GM21381 (cell line): ENCODE results near the gene ZFYVE28.

Source experiments
- ATAC-seq: cut with Tn5 transposase; IDR thresholded peaks from one replicate; pipeline ENCODE4 v1.9.1; 2021; ENCODE audit warnings: mild to moderate bottlenecking, moderate library complexity; ENCODE audit not compliant: unreplicated experiment

Gene ZFYVE28

GRCh38 chr4:2306773-2307410 is 111.6 kb downstream of the ZFYVE28 start:
- ATAC-seq, result no peak

- ATAC-seq, result no peak
These were observed 112.5 kb downstream of the ZFYVE28 start for GRCh38 chr4:2305766-2306501.

GRCh38 chr4:2304877-2305561 is 113.4 kb downstream of the ZFYVE28 start:
- ATAC-seq, result no peak

- no peak for ATAC-seq
These were observed 114.0 kb downstream of the ZFYVE28 start for GRCh38 chr4:2304321-2304876.

GRCh38 chr4:2303686-2304320 is 114.6 kb downstream of the ZFYVE28 start:
- no peak for ATAC-seq

- ATAC-seq, result no peak
These were observed 115.2 kb downstream of the ZFYVE28 start for GRCh38 chr4:2303121-2303685.

- no peak for ATAC-seq
These were observed 115.9 kb downstream of the ZFYVE28 start for GRCh38 chr4:2302387-2303119.

- no peak for ATAC-seq
These were observed 116.6 kb downstream of the ZFYVE28 start for GRCh38 chr4:2301806-2302205.

GRCh38 chr4:2301225-2301642 is 117.2 kb downstream of the ZFYVE28 start:
- no peak for ATAC-seq

- ATAC-seq, result no peak
These were observed 117.8 kb downstream of the ZFYVE28 start for GRCh38 chr4:2300431-2301224.

GRCh38 chr4:2299794-2300193 is 118.7 kb downstream of the ZFYVE28 start:
- ATAC-seq, result no peak

GRCh38 chr4:2298532-2298991 is 119.9 kb downstream of the ZFYVE28 start:
- ATAC-seq, result no peak

GRCh38 chr4:2297606-2298531 is 120.6 kb downstream of the ZFYVE28 start:
- no peak for ATAC-seq

GRCh38 chr4:2296631-2297601 is 121.5 kb downstream of the ZFYVE28 start:
- ATAC-seq, result no peak

GRCh38 chr4:2295900-2296442 is 122.5 kb downstream of the ZFYVE28 start:
- no peak for ATAC-seq

- no peak for ATAC-seq
These were observed 122.9 kb downstream of the ZFYVE28 start for GRCh38 chr4:2295500-2295899.

- ATAC-seq, result no peak
These were observed 125.8 kb downstream of the ZFYVE28 start for GRCh38 chr4:2292646-2293108.
